HG03354 (cell line): ENCODE results near the gene GATA2.

Experiments
- ATAC-seq: cut with Tn5 transposase; IDR thresholded peaks from one replicate; pipeline ENCODE4 v1.9.1; 2021; ENCODE audit warnings: mild to moderate bottlenecking; ENCODE audit not compliant: unreplicated experiment, poor library complexity, severe bottlenecking

The GATA2 gene

GRCh38 chr3:128489674-128489926 lies 3.4 kb downstream of the GATA2 start:
- ATAC-seq = no peak

DNA sequence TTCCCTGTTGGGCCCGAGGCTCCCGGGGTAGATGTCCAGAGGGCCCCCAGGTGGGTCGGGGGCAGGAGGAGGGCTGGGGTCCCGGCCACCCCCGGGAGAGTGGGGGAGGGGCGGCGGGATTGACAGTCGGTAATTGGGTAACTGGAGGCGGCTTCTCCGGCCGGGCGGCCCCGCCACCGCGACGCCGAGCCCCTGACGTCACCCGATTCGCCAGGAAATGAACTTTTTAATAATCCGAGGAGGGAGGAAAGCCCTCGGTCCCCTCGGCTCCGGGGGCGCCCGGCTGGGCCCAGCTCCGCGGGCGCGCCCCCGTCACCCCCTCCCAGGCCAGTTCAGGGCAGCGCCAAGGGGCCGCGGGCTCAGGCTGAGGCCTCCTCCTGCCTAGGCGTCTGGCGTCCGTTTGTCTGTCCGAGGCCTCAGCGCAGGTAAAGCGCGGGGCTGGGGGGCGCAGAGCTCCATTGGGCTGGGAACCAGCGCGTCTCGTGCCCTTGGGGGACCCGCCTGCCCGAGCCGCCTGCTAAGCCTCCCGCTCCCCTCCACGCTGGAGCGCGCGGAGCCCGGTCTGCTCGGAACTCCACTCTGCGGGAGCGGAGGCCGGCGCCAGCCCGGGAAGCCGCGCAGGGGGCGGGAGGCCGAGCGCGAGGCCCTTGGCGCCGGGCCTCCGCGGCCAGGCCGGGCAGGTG lies 3.9 kb downstream of the GATA2 start:
- no peak for ATAC-seq

DNA sequence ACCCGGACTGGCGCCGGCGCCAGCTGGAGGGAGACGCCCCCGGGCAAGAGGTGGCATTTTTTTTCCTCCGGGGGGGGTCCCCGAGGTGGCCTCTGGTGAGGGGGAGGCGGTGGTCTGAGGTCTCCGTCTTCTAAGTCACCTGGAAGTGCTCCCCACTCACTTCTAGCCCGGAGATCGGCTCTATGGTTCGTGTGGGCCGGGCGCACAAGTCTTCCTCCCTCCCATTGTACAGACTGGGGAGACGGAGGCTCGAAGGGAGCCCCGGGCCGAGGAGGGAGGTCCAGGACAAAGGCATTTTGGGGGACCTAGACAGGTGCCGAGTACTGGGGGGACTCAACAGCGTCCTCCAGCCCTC lies 4.4 kb downstream of the GATA2 start:
- ATAC-seq = no peak

DNA sequence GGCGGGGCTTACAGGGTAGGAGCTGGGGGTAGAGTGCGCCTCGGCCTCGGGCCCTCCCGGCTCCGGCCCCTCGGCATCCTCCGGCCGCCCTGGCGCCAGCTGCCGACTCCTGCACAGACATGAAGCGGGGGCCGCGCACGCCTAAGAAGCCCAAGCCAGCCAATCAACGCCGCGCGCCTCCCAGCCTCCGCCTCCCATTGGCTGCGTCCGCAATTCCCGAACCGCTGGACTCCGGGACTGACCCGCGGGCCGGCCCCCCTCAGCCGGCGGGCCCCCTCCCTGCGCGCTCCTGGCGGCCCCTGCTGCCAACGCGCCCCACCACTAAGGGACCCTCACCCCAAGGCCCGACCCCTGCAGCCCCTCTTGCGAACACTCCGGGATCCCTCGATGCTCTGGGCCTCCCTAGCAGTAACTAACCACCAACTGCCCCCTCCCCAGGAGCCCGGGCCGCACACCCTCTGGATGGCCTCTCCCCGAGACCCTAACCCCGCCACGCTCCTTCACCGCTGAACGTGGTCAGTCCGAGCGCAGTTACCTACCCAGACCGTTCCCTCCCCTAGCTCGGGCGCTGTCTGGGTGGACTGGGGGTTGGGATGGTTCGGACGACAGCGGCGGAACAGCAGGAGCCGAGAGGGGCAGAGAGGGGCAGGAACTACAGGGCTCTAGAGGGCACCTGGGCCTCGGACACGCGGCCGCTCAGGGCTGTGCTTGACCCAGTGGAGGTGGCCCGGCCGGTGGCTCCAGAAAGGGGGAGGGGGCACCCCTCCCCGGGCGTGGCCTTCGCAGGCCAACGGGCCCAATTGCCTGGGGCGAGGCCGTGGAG lies 5.0 kb downstream of the GATA2 start:
- no peak for ATAC-seq

DNA sequence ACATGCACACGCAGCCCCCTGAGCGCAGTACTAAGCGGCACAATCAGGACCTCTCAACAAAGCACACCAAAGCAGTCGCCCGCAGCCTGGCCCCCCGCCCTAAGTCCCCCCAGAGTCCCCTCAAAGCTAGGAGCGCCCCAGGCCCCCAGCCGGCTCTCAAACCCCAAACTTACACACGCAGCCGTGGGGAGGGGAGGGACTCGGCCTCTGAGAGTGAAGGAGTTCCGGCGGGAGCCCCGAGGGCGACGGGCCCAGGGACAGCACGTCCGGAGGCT lies 5.5 kb downstream of the GATA2 start:
- no peak for ATAC-seq

DNA sequence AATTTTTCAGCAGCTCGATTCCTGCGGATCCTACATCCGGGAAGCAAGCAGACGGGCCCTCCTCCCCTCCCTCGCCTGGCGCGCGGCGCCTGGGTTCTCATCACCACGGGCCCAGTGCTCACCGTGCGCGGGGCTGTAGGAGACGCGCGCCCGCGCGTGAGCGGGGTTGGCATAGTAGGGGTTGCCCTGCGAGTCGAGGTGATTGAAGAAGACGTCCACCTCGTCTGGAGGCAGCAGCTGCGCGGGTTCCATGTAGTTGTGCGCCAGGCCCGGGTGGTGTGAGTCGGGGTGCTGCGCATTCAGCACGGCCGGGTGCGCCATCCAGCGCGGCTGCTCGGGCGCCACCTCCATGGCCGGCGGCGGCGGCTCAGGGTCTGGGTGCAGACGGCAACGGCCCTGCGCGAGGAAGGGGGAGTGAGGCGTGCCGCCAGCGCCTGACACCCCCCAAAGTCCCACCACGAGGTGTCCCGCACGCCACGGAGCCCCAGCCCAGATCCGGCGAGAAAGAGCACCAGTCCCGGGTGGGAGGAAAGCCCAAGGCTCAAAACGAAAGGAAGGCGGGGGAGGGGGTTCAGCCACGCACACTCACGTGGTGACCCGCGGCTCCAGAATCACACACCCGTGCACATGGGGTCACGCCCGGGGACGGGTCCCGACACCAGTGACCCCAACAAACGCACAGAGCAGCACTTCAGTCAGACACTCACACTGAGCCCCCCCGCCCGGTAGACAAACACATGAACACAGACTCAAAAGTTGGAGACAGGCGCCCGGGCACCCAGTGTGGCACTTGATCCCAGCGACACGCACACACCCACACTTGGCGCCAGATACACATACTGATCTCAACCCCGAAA lies 6.1 kb downstream of the GATA2 start:
- no peak for ATAC-seq

DNA sequence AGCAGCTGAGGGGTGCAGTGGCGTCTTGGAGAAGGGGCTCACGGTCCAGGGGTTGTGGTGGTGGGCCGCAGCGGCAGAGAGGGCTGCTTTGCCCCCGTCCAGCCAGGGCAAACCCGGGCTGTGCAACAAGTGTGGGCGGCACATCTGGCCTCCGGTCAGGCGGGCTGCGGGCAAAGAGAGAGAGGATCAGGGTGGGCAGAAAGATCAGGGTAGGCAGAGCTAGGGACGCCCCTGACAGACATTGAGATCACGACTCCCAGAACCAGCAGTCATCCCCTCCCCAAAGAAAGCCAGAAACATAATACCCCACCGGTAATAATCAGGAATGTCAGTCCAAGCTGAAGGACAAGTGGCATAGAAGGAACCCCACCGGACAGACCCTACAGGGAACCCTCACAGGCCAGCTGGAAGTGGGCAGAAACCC lies 6.8 kb downstream of the GATA2 start:
- no peak for ATAC-seq

DNA sequence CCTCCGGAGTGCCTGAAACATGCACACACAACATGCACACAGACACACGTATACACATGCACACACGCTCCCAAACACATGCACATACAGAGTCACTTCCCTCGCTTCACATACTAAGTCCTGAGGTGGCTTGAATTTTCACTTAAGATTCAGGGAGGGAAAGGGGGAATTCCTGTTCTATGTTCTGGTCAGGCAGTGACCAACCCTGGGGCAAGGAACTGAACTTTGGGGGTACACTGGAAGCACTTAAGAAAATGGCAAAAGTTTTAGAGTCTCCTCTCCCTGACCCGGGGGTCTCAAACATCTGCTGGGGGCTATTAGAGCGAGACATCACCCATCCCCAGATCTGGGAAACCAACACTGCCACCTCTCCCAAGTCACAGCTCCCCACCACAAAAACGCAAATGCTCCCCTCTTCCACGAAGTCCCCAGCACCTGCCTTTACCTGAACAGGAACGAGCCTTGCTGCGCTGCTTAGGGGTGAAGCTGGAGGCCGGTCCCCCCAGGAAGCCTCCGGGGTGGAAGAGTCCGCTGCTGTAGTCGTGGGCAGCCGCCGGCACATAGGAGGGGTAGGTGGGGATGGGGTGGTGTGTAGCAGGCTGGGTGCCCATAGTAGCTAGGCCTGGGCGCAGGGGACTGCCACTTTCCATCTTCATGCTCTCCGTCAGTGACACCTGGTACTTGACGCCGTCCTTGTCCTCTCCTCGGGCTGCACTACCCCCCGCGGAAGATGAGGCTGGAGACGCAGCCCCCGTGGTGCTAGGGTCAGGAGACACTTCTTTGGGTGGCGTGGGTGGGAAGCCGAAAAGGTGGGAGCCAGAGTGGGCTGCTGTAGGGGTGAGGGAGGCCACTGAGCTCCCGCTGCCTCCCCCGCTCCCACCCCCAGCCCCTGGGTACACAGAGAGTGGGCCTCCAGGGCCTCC lies 7.5 kb downstream of the GATA2 start:
- ATAC-seq = no peak

DNA sequence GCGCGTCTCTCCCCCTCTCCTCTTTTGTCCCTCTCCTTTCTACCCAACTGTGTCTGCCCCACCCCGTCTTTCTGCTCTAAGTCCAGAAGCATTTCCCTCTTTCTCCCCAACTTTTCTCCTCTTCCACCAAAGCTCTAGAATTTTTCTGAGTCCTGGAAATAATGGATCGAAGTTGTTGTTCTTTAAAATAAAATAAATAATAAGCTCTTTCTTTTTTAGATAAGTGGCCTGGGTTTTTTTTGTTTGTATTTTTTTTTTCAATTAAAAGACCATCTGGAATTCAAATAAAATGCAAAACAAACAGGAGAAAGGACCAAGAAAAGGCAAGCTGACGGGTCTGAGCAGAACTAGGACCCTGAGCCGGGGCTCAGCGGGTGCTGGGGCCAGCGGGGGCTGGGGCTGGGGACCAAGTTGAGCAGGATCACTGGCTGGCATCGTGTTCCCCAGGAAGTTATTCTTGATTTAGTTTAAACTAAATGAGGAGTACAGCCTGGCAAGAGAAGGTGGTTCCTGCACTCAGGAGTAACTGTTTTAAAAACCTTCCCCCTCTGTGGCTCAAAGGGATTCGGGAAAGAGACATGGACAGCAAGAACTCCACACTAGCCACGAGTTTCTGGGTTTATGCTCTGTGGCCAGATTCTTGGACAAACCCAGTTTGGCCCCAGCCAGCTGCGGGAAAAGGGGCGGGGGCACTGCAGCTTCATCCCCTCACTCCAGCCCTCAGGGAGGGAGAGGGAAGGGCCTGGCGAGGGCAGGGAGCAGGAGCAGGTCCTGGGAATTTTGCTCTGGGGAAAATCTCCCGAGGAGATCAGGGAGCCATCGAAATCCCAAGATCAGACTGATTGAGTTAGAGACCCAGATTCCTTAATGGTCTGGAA lies 8.4 kb downstream of the GATA2 start:
- ATAC-seq = no peak

GRCh38 chr3:128483657-128484403 lies 9.2 kb downstream of the GATA2 start:
- no peak for ATAC-seq

DNA sequence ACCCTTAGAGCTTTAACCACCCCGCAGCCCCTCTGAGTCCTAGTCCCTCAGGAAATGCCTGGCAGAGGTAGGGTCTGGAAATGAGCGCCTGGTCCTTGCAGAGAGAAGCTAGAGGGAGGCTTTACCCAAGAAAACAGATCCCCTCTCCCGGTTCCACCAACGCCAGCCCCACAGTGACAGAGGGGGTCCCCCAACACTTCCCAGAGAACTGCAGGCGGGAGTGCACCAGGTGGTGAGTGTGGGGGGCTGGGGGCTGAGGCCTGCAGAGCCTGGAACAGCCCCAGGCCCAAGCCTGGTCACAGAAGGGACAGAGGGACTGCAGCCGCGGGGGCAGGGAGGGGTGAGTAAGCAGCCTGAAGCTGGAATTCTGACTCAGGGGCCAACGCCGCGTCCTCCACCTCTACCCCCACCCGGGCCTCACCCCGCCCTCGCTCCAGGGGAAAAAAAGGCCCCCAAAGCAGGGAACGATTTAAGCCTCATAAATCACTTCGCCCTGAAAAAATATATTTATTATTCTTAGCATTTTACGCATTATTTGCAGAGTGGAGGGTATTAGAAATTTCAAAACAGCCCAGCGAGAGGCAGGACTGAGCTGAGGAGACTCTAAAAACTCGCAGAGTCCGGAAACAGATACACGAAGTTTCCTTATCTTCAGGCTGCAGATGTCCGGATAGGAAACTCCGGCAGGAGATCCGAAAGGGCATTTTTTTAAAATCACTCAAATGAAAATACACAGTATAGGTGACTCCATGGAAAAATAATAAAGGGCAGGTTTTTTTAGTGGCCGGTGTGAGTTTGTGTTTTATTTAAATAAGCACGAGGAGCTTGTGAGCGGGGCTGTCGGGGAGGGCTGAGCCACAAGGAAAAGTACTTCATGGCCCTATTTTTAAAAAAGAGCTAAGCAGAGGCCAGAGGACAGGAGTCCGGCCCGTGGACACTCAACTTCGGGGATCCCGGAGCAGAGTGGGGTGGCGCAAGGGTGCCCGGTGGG lies 10.0 kb downstream of the GATA2 start:
- ATAC-seq = no peak

- ATAC-seq = no peak
These were observed 10.8 kb downstream of the GATA2 start for GRCh38 chr3:128482175-128482574.

GRCh38 chr3:128481438-128481942 lies 11.5 kb downstream of the GATA2 start:
- ATAC-seq = no peak

DNA sequence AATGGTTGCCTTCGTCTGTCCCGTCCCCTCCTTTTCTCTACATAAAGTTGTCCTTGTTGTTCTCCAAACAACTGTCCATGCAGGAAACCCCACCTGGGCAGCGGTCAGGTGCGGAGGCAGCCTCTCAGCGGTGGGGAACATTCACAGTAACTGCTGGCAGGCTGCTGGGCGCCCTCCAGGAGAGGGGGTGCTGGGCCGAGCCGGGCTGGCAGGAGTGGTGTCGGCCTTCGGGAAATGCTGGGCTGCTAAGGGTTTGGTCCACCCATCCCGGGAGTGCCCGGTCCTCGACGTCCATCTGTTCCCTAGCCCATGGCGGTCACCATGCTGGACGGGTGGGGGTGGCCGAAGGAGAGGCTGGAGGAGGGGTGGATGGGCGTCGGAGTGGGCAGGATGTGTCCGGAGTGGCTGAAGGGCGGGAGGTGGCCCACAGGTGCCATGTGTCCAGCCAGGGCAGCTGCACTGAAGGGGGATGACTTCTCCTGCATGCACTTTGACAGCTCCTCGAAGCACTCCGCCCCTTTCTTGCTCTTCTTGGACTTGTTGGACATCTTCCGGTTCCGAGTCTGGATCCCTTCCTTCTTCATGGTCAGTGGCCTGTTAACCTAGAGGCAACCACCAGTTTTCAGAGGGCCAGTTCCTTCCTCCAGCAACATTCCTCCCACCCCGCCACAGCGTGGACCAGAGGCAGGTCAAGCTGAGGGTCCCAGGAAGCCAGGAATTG lies 12.1 kb downstream of the GATA2 start:
- no peak for ATAC-seq

DNA sequence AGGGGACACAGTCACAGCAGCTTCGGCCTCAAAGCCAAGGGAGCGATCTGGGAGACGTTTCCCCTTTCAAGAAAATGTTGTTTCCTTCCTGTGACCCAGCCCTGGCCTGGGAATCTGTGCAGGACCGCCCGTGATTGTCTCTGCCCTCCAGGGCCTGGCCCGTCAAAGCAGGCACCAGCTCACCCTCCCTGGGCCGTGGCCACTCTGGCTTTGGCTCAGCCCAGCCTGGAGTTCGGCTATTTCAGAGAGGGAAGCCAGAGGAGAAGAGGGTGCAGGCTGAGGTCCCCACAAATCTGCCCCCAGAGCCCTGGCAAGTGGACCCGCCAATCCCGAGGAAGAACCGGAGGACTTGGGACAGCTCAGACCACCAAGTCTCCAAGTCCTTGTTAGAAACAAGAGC lies 12.7 kb downstream of the GATA2 start:
- ATAC-seq = no peak

- ATAC-seq = no peak
These were observed 13.4 kb downstream of the GATA2 start for GRCh38 chr3:128479558-128480086.
